SKM-1 treated with dmso at 0.1 percent for 144 hours (cell line): ENCODE data around the gene ABCC1.
A peak's percentile ranks its signal among the peaks of the same experiment; 100 is the strongest.
"Not testable (repeated sequence)": the region's sequence is repeated elsewhere in the genome, so short reads cannot be mapped to it uniquely, and the experiment has no call there.

Experiments
- DNase-seq: peaks from one replicate; lab custom pipeline; 2025; ENCODE audit not compliant: unreplicated experiment; lab: John Stamatoyannopoulos, UW

The ABCC1 gene

DNA sequence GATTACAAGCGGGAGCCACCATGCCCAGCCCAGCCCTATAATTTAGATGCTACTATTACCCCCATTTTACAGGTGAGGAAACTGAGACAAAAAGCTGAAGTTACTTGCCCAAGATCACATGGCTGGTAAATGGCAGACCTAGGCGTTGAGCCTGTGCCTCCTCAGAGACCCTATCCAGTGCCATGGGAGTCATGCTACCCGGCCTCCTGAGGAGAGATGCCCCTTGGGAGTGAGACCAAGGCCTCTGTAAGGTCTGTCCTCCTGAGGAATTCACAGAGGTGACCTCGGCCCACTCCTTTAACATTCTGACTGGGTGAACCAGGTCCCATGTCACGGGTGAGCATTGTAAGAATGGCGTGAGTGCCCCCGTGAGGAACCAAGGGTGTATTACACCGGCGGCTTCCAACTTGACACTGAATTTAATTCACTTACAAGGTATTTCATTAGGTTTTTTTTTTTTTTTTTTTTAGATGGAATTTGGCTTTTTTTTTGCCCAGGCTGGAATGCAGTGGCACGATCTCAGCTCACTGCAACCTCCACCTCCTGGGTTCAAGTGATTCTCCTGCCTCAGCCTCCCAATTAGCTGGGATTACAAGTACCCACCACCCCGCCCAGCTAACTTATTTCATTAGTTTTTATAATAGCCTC is 178.2 kb downstream of the ABCC1 start:
- peak; percentile 27 for DNase-seq

DNA sequence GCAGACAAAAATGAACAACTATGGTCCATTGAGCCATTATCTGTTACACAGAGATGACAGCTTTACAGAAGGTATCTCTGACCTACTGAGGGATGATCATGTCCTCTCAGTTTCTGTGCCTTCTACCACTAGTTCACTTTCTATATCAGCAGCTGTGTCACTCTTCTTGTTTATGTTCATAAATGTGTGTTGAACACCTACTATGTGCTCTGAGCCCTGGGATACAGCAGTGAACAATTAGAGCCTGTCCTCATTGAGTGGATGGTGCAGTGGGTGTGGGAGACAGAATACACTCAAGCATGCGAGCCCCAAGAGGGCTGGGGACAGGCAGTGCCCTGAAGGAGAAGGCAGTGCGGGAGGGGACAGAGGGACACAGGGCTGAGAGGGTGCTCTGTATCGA is 181.8 kb downstream of the ABCC1 start:
- DNase-seq, result no peak

DNA sequence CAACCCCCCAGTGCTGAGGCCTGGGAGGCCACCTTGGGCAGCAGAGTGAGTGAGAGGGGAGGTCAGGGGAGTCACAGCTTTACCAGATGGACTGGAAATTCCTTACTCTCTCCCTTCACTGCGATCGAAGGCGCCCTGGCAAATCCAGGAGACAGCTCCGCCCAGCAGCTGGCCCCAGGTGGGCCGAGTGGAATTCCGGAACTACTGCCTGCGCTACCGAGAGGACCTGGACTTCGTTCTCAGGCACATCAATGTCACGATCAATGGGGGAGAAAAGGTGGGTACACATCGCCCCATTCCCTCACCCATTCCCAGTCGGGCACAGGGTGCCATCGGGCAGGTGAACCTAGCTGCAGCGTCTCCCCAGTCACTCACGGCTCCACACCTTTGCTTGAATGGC is 182.2 kb downstream of the ABCC1 start:
- DNase-seq, result no peak

DNA sequence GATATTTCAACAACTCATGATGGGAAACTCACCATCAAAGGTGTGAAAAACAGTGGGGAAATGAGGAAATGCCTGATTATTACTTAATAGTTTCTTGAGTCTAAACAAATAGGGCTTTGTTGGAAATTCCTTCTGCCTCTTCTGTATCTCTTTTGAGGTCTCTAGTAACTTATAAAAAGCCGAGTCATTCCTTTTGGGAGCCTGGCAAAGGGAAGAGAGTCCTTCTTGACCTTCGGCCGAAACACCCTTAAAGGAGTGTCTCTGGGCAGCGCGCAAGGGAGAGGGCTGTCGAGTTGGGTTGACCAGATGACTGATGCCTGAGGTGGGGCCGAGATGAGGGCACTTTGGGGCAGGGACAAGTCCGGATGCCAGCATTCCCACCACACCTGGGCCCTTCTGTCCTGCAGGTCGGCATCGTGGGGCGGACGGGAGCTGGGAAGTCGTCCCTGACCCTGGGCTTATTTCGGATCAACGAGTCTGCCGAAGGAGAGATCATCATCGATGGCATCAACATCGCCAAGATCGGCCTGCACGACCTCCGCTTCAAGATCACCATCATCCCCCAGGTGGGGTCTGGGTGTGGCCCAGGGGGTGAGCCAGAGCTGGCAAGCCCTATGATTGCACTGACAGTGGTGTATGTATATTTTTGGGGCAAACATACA is 184.7 kb downstream of the ABCC1 start:
- DNase-seq, result no peak

DNA sequence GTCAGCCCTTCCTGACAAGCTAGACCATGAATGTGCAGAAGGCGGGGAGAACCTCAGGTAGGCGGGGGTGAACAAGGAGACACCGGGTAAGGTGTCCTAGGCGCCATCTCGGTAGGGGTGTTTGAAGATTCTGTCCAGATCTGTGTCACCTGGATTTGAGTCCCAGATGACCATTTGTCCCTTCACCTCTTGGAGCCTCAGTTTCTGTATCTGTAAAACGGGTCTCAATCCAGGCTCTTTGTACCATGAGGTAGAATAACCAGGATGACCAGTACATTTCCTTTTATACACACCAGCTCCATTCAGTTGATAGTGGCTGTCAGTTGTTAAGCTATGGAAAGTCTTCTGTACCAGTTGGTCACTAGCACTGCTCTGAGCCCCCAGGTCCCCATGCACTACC is 187.2 kb downstream of the ABCC1 start:
- no peak for DNase-seq

DNA sequence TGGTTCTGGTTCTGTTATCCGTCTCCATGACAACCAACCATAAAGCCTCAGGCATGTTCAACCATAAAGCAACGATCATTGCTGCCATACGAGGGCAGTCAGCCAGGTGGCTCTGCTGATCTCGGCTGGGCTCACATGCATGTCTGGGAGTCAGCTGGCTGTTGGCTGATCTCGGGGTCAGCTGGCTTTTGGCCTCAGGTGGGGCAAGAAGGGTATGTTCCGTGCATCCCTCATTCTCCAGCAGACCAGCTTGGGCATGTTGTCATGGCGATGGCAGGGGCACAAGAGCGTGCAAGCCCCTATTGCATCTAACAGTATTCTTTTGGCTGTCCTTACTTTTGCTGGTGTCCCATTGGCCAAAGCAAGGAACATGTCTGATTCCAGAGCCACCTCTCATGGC is 187.7 kb downstream of the ABCC1 start:
- DNase-seq, result no peak

DNA sequence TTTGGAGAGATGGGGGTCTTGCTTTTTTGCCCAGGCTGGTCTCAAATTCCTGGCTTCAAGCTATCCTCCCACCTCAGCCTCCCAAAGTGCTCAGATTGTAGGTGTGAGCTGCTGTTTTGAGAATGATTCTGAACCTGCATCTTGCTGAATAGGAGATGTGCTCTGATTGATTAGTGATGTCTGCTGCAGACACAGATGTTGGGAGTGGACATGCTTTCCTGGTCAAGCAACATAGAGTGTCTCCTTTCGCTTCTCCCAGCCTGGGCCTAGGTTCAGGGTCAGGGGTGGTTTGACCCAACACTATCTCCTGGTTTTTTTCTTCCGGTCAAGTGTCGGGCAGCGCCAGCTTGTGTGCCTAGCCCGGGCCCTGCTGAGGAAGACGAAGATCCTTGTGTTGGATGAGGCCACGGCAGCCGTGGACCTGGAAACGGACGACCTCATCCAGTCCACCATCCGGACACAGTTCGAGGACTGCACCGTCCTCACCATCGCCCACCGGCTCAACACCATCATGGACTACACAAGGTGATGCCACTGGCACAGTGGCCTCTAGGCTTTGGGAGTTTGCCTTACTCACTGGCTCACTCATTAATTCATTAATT is 188.7 kb downstream of the ABCC1 start:
- DNase-seq, result no peak

DNA sequence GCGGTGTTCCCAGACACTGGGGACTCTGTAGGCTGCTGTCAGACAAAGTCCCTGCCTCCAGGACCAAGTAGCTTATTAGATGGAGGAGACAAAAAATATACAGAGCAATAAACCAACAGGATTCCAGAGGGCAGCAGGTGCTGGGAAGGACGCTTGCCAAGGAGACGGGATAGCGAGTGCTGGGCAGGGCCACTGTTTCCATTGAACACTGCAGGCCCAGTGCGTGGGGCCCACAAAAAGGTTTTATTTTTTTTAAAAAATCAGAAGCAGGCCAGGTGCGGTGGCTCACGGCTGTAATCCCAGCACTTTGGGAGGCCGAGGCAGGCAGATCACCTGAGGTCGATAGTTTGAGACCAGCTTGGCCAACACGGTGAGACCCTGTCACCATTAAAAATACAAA is 189.6 kb downstream of the ABCC1 start:
- no peak for DNase-seq

DNA sequence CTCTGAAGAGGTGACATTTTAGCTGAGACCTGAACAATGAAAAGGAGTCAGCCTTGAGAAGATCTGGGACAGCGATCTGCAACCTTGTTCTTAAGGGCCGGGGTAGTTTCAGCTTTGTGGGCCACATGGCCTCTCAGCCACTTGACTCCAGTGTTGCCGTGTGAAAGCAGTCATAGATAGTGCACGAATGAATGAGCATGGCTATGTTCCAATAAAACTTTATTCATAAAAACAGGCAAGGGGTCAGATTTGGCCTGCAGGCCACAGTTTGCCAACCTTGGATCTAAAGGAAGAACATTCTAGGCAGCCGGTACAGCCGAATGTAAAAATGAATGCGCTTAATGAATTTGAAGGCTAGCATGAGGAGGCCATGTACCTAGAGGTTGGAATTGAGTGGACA is 190.4 kb downstream of the ABCC1 start:
- no peak for DNase-seq

DNA sequence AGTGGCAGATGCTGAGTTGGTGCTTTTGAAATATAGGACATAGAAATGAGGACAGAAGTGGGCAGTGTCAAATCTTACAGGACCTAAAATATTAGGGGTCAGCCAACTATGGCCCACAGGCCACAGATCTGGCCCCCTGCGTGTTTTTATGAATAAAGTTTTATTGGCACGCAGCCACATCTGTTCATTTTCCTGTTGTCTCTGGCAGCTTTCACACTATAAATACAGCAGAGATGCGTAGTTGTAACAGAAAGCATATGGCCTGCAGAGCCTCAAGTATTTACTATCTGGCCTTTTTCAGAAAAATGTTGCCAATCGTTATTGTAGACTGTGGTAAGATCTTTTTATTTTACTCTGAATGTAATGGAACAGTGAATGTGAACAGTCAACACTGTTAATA is 191.1 kb downstream of the ABCC1 start:
- no peak for DNase-seq

DNA sequence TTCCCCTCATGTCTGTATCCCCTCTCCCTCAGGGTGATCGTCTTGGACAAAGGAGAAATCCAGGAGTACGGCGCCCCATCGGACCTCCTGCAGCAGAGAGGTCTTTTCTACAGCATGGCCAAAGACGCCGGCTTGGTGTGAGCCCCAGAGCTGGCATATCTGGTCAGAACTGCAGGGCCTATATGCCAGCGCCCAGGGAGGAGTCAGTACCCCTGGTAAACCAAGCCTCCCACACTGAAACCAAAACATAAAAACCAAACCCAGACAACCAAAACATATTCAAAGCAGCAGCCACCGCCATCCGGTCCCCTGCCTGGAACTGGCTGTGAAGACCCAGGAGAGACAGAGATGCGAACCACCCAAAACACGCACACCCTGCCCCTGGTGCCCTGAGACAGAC is 191.7 kb downstream of the ABCC1 start:
- DNase-seq, result no peak

DNA sequence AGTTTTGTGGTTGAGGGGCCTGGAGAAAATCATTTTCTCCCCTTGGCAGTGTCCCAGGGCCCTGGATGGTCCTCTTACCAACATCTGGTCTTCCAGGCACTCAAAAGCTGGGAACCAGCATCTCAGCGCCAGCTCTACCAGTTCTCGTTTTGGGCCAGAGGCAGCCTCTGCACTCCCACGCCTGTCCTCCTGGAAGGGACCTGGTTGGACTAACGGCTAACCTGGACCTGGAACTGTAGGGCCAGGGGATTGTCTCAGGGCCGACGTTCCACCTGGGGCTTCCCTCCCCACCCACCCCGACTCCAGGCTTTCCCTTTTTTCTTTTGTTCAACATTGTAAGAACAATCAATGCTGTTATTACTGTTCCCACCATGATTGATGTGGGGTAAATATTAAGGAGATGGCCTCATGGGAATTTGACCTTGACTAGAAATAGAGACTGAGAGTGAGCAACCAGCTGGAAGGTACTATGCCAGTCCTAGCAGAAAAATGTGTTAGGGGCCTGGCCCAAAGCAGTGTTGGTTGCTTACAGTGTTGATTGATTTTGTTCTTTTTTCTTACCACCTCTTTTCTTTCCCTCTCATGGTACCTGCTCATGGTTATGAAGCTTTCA is 192.5 kb downstream of the ABCC1 start:
- no peak for DNase-seq

DNA sequence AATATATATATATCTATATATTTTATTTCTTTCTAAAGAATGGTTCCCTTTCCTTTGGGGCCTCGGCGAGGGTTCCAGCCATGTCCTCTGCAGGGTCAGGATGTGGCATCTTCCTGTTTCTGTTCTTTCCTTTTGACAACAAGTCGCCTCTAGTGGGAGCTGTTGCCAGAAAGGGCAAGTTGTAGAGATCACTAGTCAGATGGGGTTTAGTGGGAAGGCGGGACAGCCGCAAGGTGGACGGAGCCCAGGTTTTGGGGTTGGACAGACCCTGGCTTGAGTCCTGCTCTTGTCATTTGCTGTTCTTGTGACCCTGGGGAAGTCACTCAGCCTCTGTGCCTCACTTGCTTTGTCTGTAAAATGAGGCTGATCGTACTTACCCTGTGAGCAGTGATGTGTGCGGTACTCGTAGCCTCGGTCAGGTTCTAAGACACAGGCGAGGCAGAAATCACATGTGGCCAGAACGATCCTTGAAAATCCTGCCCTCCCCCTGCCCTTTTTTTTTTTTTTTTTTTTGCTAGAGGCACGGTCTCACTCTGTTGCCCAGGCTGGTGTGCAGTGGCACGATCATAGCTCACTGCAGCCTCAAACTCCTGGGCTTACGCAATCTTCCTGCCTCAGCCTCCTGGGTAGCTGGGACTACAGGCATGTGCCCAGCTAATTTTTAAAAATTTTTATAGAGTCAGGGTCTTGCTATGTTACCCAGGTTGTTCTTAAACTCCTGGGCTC is 193.8 kb downstream of the ABCC1 start:
- peak; percentile 73 for DNase-seq

DNA sequence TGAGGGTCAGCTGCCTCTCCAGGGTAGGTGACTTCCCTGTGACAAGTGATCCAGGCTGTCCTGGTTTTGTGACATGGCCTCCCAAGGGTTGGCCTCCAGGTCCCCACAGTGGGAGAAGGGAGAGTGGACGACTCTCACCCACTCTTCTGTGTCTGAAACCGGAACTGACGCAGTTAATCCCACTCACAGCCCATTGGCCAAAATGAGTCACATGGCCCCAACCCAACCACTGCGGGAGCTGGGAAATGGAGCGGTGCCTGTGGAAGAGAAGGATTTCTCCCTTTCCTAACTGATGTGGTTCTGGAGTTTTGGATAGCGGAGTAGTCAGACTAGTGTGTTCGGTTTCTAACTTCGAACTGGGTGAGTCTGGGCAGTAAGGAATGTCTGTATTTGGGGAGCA is 194.5 kb downstream of the ABCC1 start:
- no peak for DNase-seq

DNA sequence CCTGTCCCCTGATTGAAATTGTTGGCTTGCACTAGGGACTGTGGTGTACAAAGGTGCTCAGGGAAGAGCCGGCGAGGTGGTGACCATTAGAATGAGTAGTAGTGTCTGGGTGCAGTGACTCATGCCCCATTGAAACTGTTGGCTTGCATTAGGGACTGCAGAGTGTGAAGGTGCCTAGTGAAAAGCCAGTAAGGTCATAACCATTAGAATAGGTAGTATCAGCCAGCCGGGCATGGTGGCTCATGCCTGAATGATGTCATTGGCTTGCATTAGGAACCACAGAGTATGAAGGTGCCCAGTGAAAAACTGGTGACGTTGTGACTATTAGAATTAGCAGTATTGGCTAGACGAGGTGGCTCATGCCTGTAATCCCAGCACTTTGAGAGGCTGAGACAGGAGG is 195.0 kb downstream of the ABCC1 start:
- DNase-seq, result no peak

DNA sequence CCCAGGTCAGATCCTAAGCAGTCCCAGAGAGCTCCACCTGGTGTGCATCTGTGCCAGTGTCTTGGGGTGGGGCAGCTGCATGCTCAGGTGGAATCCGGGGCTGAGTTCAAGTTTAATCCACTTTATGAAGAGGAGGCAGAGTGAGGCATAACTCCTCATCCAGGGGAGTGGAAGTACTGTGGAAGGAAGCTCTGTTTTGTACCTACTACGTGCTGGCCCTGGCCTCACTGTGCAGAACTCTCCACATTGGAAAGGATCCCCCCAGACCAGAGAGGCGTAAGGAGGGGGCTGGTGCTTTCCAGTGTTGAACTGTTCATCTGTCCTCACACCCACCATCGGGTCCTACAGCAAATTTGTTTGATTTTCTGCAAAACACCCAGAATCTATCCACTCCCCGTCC is 195.9 kb downstream of the ABCC1 start:
- no peak for DNase-seq

DNA sequence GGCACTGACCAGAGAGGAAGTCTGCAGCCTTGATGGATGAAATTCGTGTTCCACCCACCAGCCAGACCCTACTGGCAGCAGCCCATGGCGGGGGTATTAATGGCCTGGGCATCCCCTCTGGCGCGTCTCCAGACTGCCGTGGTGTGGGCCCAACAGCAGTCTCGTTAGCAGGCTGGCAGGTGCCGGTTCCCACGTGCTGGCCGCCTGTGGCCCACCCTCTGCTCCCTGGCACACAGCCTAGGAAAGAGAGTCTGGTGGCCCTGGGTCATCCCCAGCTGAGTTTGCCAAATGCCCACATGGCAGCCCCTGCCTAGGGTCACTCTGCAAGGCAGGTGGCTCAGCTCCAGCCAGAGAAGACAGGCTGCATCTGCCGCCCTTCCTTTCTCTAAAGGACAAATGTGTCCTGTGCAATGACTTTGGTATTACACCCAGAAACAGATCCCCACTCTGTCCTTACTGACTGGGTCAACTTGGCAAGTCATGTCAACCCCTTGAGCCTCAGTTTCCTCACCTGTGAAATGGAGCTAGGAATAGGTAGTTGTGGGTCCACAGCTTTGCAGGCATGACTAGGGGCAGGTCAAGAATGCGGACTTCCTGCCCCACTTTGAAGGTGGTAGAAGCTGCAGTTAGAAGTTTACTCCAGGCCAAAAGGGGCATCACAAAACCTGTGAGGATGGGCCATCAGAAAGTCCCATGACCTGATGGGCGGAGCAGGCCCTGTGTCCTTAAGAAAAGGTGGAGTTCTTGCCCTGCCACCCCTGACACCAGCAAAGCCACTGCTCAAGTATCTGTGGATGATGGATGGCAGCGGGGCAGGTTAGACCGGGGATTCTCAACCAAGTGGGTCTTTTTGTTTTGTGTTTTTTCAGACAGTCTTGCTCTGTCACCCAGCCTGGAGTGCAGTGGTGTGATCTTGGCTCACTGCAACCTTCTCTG is 197.2 kb downstream of the ABCC1 start:
- no peak for DNase-seq

DNA sequence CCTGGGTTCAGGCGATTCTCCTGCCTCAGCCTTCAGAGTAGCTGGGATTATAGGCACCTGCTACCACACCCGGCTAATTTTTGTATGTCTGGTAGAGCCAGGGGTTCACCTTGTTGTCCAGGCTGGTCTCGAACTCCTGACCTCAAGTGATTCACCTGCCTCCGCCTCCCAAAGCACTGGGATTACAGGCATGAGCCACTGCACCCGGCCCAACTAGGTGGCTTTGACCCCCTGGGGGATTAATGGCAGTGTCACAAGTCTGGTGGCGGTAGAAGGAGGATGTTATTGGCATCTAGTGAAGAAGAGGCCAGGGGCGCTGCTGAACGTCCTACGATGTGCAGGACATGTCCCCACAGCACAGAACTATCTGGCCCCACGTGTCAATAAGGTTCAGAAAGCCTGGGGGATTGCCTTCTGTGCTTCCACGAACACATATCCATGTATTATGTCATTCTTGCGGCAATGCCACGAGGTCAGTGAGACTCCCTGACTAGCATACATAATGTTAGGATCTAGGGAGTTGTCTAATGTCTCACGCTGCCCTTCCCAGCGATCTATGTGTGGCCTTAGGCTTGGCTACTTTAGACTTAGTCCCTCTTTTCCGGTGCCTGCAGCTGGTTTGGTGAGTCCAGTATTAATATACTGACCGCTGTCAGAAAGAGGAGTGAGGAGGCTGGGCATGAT is 198.0 kb downstream of the ABCC1 start:
- DNase-seq, result no peak

DNA sequence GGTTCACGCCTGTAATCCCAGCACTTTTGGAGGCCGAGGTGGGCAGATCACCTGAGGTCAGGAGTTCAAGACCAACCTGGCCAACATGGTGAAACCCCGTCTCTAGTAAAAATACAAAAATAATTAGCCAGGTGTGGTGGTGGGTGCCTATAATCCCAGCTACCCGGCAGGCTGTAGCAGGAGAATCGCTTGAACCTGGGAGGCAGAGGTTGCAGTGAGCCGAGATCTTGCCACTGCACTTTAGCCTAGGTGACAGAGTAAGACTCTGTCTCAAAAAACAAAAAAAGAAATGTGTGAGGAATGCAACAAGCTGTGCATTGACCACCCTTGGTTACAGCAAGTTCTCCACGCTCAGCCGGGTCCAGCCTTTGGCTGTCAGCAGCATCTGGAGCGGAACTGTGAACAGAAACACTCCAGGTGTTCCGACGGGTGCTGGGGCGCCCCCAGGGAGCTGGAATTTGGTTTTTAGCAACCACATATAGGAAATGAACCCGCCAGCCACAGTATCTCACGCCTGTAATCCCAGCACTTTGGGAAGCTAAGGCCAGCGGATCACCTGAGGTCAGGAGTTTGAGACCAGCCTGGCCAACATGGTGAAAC is 198.7 kb downstream of the ABCC1 start:
- DNase-seq, result not testable (repeated sequence)

DNA sequence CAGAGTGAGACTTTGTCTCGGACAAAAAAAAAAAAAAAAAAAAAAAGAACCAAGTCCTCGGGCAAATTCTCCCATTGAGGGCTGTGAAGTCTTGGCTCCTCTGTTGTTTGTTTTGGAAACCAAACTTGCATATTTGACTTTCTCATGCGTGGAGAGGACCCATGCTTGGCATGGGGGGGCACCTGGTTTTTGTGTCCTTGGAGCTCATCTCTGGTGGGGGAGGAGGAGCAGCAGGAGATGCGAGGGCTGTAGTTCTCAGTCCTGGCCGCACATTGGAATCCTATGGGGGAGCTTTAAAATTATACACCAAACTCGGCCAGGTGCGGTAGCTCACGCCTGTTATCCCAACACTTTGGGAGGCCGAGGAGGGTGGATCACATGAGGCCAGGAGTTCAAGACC is 199.3 kb downstream of the ABCC1 start:
- no peak for DNase-seq
